ENCODE data around the gene ENAH. TPM values are rescaled to one million over a fixed set of nuclear protein-coding genes. Genes with fewer than 3 reads are reported as not detected.
A peak's percentile ranks its signal among the peaks of the same experiment; 100 is the strongest.
"Not testable (repeated sequence)": the region's sequence is repeated elsewhere in the genome, so short reads cannot be mapped to it uniquely, and the experiment has no call there.

The ENAH gene
- total RNA-seq, 1 donor from 2014 or later: 137 TPM

- DNase-seq (ENCODE audit: low spot score in 2 of 2, unreplicated experiment in 2 of 2): no peak
- Mint-ChIP-seq H3K4me1 (peaks cover 11% of the 10 kb centered on the region), H3K4me3 (no peak overlapping the region), H3K36me3 (no peaks in the 10 kb centered on the region), H3K9me3 (no peaks in the 10 kb centered on the region), H3K27me3 (ENCODE audit: low read depth) (peaks cover 5% of the 10 kb centered on the region), H3K27ac (peak overlapping the region; percentile 44)
- TF ChIP-seq CTCF (IDR thresholded peaks at IDR 0.05; ENCODE audit: unreplicated experiment): no peak
Measured at GRCh38 chr1:225477296-225477911, 175.5 kb downstream of the ENAH start.

- Mint-ChIP-seq H3K36me3 (no peaks in the 10 kb centered on the region), H3K4me1 (peaks cover 5% of the 10 kb centered on the region), H3K4me3 (no peak overlapping the region), H3K27ac (peak overlapping the region; percentile 47), H3K27me3 (ENCODE audit: low read depth) (peaks cover 5% of the 10 kb centered on the region), H3K9me3 (no peaks in the 10 kb centered on the region)
- DNase-seq (ENCODE audit: low spot score in 2 of 2, unreplicated experiment in 2 of 2): no peak
- TF ChIP-seq CTCF (IDR thresholded peaks at IDR 0.05; ENCODE audit: unreplicated experiment): no peak
Measured at GRCh38 chr1:225476538-225476988, 176.4 kb downstream of the ENAH start.

GRCh38 chr1:225476100-225476511 lies 176.8 kb downstream of the ENAH start:
- Mint-ChIP-seq H3K27ac (no peak overlapping the region), H3K27me3 (ENCODE audit: low read depth) (peaks cover 5% of the 10 kb centered on the region), H3K36me3 (no peaks in the 10 kb centered on the region), H3K9me3 (no peaks in the 10 kb centered on the region), H3K4me1 (peaks cover 5% of the 10 kb centered on the region), H3K4me3 (no peak overlapping the region)
- DNase-seq (ENCODE audit: low spot score in 2 of 2, unreplicated experiment in 2 of 2): no peak
- TF ChIP-seq CTCF (IDR thresholded peaks at IDR 0.05; ENCODE audit: unreplicated experiment): no peak

GRCh38 chr1:225474986-225475820 lies 177.7 kb downstream of the ENAH start:
- peaks cover 5% of the 10 kb centered on the region for H3K4me1 Mint-ChIP-seq
- no peak overlapping the region for H3K27ac Mint-ChIP-seq
- H3K4me3 Mint-ChIP-seq: no peak overlapping the region
- H3K36me3 Mint-ChIP-seq: no peaks in the 10 kb centered on the region
- H3K9me3 Mint-ChIP-seq: no peaks in the 10 kb centered on the region
- TF ChIP-seq CTCF (IDR thresholded peaks at IDR 0.05; ENCODE audit: unreplicated experiment): peak; percentile 100
- H3K27me3 Mint-ChIP-seq (ENCODE audit: low read depth): peaks cover 5% of the 10 kb centered on the region
- peak; percentile 71 to 93 for DNase-seq (ENCODE audit: low spot score in 2 of 2, unreplicated experiment in 2 of 2)

- DNase-seq (ENCODE audit: low spot score in 2 of 2, unreplicated experiment in 2 of 2): no peak
- Mint-ChIP-seq H3K27ac (no peak overlapping the region), H3K9me3 (no peaks in the 10 kb centered on the region), H3K27me3 (ENCODE audit: low read depth) (peaks cover 5% of the 10 kb centered on the region), H3K4me1 (peaks cover 5% of the 10 kb centered on the region), H3K36me3 (no peaks in the 10 kb centered on the region), H3K4me3 (no peak overlapping the region)
- no peak for TF ChIP-seq CTCF (IDR thresholded peaks at IDR 0.05; ENCODE audit: unreplicated experiment)
Measured at GRCh38 chr1:225474439-225474985, 178.4 kb downstream of the ENAH start.

GRCh38 chr1:225473676-225474438 lies 179.1 kb downstream of the ENAH start:
- not testable (repeated sequence) for H3K9me3 Mint-ChIP-seq; H3K27ac Mint-ChIP-seq; H3K4me3 Mint-ChIP-seq; H3K36me3 Mint-ChIP-seq; H3K27me3 Mint-ChIP-seq (ENCODE audit: low read depth); H3K4me1 Mint-ChIP-seq
- DNase-seq (ENCODE audit: low spot score in 2 of 2, unreplicated experiment in 2 of 2): peak in 1 of 2 experiments; percentile 32

- not testable (repeated sequence) for H3K9me3 Mint-ChIP-seq; H3K36me3 Mint-ChIP-seq; H3K27me3 Mint-ChIP-seq (ENCODE audit: low read depth); H3K4me3 Mint-ChIP-seq; H3K27ac Mint-ChIP-seq; H3K4me1 Mint-ChIP-seq
- peak in 1 of 2 experiments; percentile 11 for DNase-seq (ENCODE audit: low spot score in 2 of 2, unreplicated experiment in 2 of 2)
Measured at GRCh38 chr1:225473266-225473665, 179.7 kb downstream of the ENAH start.
